Measurements from ENCODE around the gene HDAC9.

HDAC9 gene

GRCh38 chr7:18754766-18755165, 259.2 kb downstream of the HDAC9 start:
- Histone ChIP-seq H4K20me1 (ENCODE audit: control insufficient read depth, insufficient read depth, low read depth, low read length) (no peaks in the 10 kb centered on the region), H3K27ac (ENCODE audit: low read depth, low read length) (no peak overlapping the region), H3K36me3 (ENCODE audit: control insufficient read depth, low read length) (no peaks in the 10 kb centered on the region), H3K9me2 (replicated peaks; ENCODE audit: control insufficient read depth, low read length) (no peaks in the 10 kb centered on the region), H3F3A (ENCODE audit: control insufficient read depth, insufficient read depth) (no peaks in the 10 kb centered on the region), H3K4me2 (ENCODE audit: low read length) (no peak overlapping the region), H3K79me2 (ENCODE audit: control insufficient read depth, low read length) (no peaks in the 10 kb centered on the region), H3K4me1 (ENCODE audit: control insufficient read depth, low read length) (no peaks in the 10 kb centered on the region), H3K4me3 (ENCODE audit: low read length) (no peak overlapping the region), H3K27me3 (ENCODE audit: control insufficient read depth, low read length) (no peaks in the 10 kb centered on the region), H3K9me3 (ENCODE audit: control insufficient read depth, insufficient read depth, low read length) (no peaks in the 10 kb centered on the region)
- TF ChIP-seq EZH2phosphoT487 (IDR thresholded peaks at IDR 0.05; ENCODE audit: borderline replicate concordance, low read length) (no peak), CTCF (IDR thresholded peaks at IDR 0.05; ENCODE audit: low read depth, low read length, poor library complexity, severe bottlenecking) (no peak)

- Histone ChIP-seq H3K79me2 (ENCODE audit: control insufficient read depth, low read length) (no peaks in the 10 kb centered on the region), H3K9me3 (ENCODE audit: control insufficient read depth, insufficient read depth, low read length) (no peaks in the 10 kb centered on the region), H4K20me1 (ENCODE audit: control insufficient read depth, insufficient read depth, low read depth, low read length) (no peaks in the 10 kb centered on the region), H3K4me1 (ENCODE audit: control insufficient read depth, low read length) (no peaks in the 10 kb centered on the region), H3K27me3 (ENCODE audit: control insufficient read depth, low read length) (no peaks in the 10 kb centered on the region), H3F3A (ENCODE audit: control insufficient read depth, insufficient read depth) (no peaks in the 10 kb centered on the region), H3K4me3 (ENCODE audit: low read length) (no peak overlapping the region), H3K27ac (ENCODE audit: low read depth, low read length) (no peak overlapping the region), H3K4me2 (ENCODE audit: low read length) (no peak overlapping the region), H3K36me3 (ENCODE audit: control insufficient read depth, low read length) (no peaks in the 10 kb centered on the region), H3K9me2 (replicated peaks; ENCODE audit: control insufficient read depth, low read length) (no peaks in the 10 kb centered on the region)
- no peak for TF ChIP-seq EZH2phosphoT487 (IDR thresholded peaks at IDR 0.05; ENCODE audit: borderline replicate concordance, low read length)
- no peak for TF ChIP-seq CTCF (IDR thresholded peaks at IDR 0.05; ENCODE audit: low read depth, low read length, poor library complexity, severe bottlenecking)
Measured at GRCh38 chr7:18755793-18756192, 260.2 kb downstream of the HDAC9 start.

GRCh38 chr7:18756378-18757050, 261.0 kb downstream of the HDAC9 start:
- no peaks in the 10 kb centered on the region for H4K20me1 ChIP-seq (ENCODE audit: control insufficient read depth, insufficient read depth, low read depth, low read length)
- TF ChIP-seq EZH2phosphoT487 (IDR thresholded peaks at IDR 0.05; ENCODE audit: borderline replicate concordance, low read length) (no peak), CTCF (IDR thresholded peaks at IDR 0.05; ENCODE audit: low read depth, low read length, poor library complexity, severe bottlenecking) (no peak)
- no peak overlapping the region for H3K4me2 ChIP-seq (ENCODE audit: low read length)
- H3K4me3 ChIP-seq (ENCODE audit: low read length) = no peak overlapping the region
- H3K79me2 ChIP-seq (ENCODE audit: control insufficient read depth, low read length) = no peaks in the 10 kb centered on the region
- no peaks in the 10 kb centered on the region for H3F3A ChIP-seq (ENCODE audit: control insufficient read depth, insufficient read depth)
- no peaks in the 10 kb centered on the region for H3K27me3 ChIP-seq (ENCODE audit: control insufficient read depth, low read length)
- no peaks in the 10 kb centered on the region for H3K9me3 ChIP-seq (ENCODE audit: control insufficient read depth, insufficient read depth, low read length)
- no peaks in the 10 kb centered on the region for H3K9me2 ChIP-seq (replicated peaks; ENCODE audit: control insufficient read depth, low read length)
- H3K27ac ChIP-seq (ENCODE audit: low read depth, low read length) = no peak overlapping the region
- H3K4me1 ChIP-seq (ENCODE audit: control insufficient read depth, low read length) = no peaks in the 10 kb centered on the region
- no peaks in the 10 kb centered on the region for H3K36me3 ChIP-seq (ENCODE audit: control insufficient read depth, low read length)

All from DOHH2 (cell line).